GM12874 (cell line): ENCODE data around the gene ANAPC5.
A peak's percentile ranks its signal among the peaks of the same experiment; 100 is the strongest.

Experiments
- TF ChIP-seq, protein P1 (sequence below): IDR thresholded peaks from 2 replicates; pipeline ENCODE4 v1.5.1; 2011; ENCODE audit warnings: low read depth, mild to moderate bottlenecking, control low read depth, low read length, moderate library complexity; ENCODE audit not compliant: insufficient read depth

Gene ANAPC5

DNA sequence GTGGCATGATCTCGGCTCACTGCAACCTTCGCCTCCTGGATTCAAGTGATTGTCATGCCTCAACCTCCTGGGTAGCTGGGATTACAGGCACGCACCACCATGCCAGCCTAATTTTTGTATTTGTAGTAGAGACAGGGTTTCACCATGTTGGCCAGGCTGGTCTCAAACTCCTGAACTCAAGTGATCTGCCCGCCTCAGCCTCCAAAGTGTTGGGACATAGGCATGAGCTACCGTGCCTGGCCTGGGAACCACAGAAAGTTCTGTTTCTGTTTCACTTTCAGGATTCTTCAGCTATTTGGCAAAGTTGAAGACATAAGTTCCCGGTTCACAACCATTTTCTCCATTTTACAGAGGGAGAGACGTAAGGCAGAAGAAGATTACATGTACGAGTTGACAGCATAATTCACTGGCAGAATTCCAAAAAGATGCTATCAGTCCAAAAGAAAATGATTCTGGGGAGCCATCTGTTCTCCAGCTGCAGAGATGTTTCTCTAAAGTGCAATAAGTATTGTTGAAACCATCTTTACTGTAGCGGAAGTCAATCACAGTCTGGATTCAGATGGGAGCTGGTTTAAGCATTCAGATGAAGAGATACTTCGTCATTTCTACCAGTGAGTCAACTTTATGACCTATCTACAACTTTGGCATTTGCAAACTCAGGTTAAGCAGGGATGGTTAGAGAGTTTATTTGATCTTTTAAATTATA lies 39.6 kb upstream of the ANAPC5 start:
- TF ChIP-seq, protein P1, sequence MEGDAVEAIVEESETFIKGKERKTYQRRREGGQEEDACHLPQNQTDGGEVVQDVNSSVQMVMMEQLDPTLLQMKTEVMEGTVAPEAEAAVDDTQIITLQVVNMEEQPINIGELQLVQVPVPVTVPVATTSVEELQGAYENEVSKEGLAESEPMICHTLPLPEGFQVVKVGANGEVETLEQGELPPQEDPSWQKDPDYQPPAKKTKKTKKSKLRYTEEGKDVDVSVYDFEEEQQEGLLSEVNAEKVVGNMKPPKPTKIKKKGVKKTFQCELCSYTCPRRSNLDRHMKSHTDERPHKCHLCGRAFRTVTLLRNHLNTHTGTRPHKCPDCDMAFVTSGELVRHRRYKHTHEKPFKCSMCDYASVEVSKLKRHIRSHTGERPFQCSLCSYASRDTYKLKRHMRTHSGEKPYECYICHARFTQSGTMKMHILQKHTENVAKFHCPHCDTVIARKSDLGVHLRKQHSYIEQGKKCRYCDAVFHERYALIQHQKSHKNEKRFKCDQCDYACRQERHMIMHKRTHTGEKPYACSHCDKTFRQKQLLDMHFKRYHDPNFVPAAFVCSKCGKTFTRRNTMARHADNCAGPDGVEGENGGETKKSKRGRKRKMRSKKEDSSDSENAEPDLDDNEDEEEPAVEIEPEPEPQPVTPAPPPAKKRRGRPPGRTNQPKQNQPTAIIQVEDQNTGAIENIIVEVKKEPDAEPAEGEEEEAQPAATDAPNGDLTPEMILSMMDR = no peak

DNA sequence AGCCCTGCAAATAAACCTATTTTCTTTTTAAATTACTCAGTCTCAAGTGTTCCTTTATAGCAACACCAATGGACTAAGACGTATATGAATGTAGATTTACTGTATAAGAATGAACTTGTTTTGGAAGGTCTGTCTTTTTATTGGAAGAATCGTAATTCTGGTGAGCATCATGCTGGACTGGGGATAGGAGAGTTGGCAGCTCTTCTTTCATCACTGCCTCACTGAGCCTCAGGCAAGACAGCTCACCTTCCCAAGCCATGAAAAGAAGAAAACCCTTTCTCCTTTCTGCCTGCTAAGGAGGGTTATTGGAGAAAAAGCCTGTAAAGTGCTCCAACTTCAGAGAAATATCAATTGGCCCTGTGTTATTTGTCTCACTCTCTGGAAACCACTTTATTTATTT lies 38.6 kb upstream of the ANAPC5 start:
- TF ChIP-seq, protein P1 = no peak

DNA sequence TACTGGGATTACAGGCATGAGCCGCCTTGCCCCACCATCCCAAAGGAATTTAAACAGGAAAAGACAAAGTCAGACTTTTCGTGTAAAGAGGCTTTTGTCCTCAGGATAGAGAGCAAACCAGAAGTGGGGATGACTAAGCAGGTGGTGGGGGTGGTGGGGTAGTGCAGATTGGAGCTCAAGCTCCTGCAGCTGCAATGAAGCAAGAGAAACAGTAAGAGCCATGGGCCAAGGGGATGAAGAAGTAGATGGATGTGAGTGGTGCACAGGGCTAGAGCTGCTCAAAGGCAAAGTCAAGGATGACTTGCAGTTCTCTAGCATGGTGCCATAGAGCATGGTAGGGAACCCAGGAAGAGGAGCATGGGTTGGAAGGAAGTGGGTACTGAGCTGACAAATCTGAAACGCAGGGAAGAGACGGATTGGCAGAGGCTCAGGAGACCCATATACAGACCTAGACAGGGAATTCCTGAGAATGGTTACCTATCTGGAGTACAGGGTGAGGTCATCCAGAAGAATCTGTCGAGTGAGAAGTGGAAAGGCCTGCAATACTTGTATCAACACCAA lies 36.3 kb upstream of the ANAPC5 start:
- TF ChIP-seq, protein P1 = no peak

DNA sequence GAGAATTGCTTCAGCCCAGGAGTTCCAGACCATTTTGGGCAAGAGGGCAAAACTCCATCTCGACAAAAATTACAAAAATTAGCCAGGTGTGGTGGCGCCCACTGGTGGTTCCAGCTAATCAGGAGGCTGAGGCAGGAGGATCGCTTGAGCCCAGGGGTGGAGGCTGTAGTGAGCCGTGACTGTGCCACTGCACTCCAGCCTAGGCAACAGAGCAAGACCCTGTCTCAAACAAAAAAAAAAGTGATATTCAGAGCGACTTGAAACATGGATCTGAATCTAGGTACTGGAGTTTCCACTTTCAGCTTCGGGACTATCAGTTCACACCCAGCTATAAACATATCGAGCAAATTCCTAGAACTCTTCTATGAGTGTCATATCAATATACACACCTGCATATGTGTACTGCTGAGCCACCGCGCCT lies 31.4 kb upstream of the ANAPC5 start:
- TF ChIP-seq, protein P1 = 0 out of 2 replicates have a peak, but pooled peaks have one; percentile 5

DNA sequence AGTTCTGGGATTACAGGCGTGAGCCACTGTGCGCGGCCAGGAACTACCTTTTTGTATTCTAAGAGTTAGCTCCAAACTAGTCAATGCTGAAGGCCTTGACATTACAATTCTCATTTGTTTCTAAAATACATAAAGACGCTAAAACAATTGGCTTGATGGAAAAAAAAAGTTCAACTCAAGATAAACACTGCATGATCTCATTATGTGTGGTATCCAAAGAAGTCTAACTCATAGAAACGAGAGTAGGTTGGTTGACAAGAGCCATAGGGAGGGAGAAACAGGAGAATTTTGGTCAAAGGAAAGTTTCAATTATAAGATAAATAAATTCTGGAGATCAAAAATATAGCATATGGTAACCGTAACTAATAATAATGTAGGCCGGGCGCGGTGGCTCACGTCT lies 27.7 kb upstream of the ANAPC5 start:
- TF ChIP-seq, protein P1 = no peak

DNA sequence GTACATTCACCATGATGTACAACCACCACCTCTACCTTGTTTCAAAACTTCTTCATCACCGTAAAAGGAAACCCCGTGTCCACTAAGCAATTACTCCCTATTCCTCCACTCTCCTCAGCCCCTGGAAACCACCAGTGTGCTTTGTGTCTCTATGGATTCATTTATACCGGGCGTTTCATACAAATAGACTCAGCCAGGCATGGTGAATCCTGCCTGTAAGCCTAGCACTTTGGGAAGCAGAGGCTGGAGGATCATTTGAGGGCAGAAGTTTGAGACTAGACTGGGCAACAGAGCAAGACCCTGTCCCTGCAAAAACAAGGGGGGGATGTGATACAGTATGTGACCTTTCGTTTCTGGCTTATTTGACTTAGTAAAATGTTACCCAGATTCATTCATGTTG lies 26.5 kb upstream of the ANAPC5 start:
- TF ChIP-seq, protein P1 = no peak

DNA sequence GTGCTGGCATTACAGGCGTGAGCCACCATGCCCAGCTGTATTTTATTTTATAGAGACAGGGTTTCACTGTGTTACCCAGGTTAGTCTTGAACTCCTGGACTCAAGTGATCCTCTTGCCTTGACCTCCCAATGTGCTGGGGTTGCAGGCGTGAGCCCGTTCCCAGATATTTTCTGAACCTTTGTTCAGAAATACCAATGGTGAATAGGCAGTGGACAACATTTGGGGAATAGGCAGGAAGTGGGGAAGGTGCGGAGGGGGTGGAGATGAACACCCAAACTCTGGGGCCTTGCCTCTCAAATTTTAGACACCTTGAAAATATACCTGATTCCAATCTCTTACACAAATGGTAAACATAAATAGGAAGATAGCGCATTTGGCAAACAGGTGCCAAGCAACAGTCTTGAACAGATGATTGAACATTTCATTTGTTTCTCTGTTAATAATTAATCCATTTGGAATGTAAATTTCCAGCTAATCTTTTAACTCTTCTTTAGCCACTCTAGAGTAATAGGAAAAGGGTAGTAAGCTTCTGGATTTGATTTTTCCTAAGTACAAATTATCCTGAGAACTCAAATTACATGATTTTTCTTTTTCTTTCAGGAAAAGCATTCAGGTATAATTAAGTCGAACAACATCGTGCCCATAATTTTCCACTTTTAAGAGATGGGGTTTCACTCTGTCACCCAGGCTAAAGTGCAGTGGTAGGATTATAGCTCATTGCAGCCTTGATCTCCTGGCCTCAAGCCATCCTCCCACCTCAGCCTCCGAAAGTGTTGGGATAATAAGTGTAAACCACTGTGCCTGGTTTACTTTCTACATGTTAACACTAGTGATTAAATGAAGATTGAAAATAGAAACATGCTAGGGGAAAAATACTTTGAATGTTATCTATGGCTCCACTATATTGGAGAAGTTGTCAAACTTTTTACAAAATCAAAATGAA lies 24.8 kb upstream of the ANAPC5 start:
- TF ChIP-seq, protein P1 = no peak
